Dendritic cell treated with granulocyte-macrophage colony-stimulating factor and Interleukin-4, amounts not matched to agents 40 ng/mL and 50 ng/mL, for 4 days (primary cell): ENCODE results near the gene TIMM17B.
"Not testable (repeated sequence)": the region's sequence is repeated elsewhere in the genome, so short reads cannot be mapped to it uniquely, and the experiment has no call there.

Experiments used
- H3K27ac Mint-ChIP-seq: one replicate; pipeline ENCODE4 v1.8.0; 2022; ENCODE audit warnings: mild to moderate bottlenecking, mixed read lengths
- H3K27me3 Mint-ChIP-seq: one replicate; pipeline ENCODE4 v1.8.0; 2022; ENCODE audit warnings: mild to moderate bottlenecking, mixed read lengths
- H3K36me3 Mint-ChIP-seq: one replicate; pipeline ENCODE4 v1.8.0; 2022; ENCODE audit warnings: low read depth, mixed read lengths
- H3K4me1 Mint-ChIP-seq: one replicate; pipeline ENCODE4 v1.8.0; 2022; ENCODE audit warnings: low read depth, mixed read lengths
- H3K4me3 Mint-ChIP-seq: one replicate; pipeline ENCODE4 v1.8.0; 2022; ENCODE audit warnings: mild to moderate bottlenecking, moderate library complexity, mixed read lengths
- H3K9me3 Mint-ChIP-seq: one replicate; pipeline ENCODE4 v1.8.0; 2022; ENCODE audit warnings: mixed read lengths
- intact Hi-C: fragments of 100-400 bp; cut with micrococcal nuclease; formaldehyde crosslinking; loops from one replicate; pipeline ENCODE4 v1.15.0; 2022

The TIMM17B gene

GRCh38 chrX:48897157-48897624 lies 377 bp downstream of the TIMM17B start:
- Mint-ChIP-seq H3K36me3 (peaks cover 57% of the 10 kb centered on the region), H3K27ac (peak overlapping the region; percentile 96), H3K4me3 (peak overlapping the region; percentile 84), H3K9me3 (no peaks in the 10 kb centered on the region), H3K4me1 (peaks cover 27% of the 10 kb centered on the region), H3K27me3 (no peaks in the 10 kb centered on the region)
- intact Hi-C loops, result loop anchor here (2.0 to 5.0 kb wide), 3 partner anchors 60 to 214 kb away; partner anchors contain the start of genes HDAC6, OTUD5 and WAS

- no peaks in the 10 kb centered on the region for H3K27me3 Mint-ChIP-seq
- H3K4me1 Mint-ChIP-seq, result peaks cover 32% of the 10 kb centered on the region
- intact Hi-C loops, result loop anchor here (2.0 to 5.0 kb wide), 3 partner anchors 61 to 214 kb away; partner anchors contain the start of genes HDAC6, OTUD5 and WAS
- H3K4me3 Mint-ChIP-seq, result peak overlapping the region; percentile 84
- H3K9me3 Mint-ChIP-seq, result no peaks in the 10 kb centered on the region
- H3K36me3 Mint-ChIP-seq, result peaks cover 51% of the 10 kb centered on the region
- peak overlapping the region; percentile 96 for H3K27ac Mint-ChIP-seq
Measured at GRCh38 chrX:48896611-48897011, 957 bp downstream of the TIMM17B start.

- Mint-ChIP-seq H3K36me3 (peaks cover 39% of the 10 kb centered on the region), H3K27me3 (peaks cover 8% of the 10 kb centered on the region), H3K4me3 (no peak overlapping the region), H3K27ac (no peak overlapping the region), H3K9me3 (no peaks in the 10 kb centered on the region), H3K4me1 (peaks cover 43% of the 10 kb centered on the region)
- intact Hi-C loops, result loop anchor here (5.0 kb wide), 2 partner anchors 62 to 93 kb away; partner anchors contain the start of genes HDAC6 and OTUD5
Measured at GRCh38 chrX:48894891-48895290, 2.7 kb downstream of the TIMM17B start.

- H3K4me3 Mint-ChIP-seq, result no peak overlapping the region
- intact Hi-C loops, result no loop called here
- H3K4me1 Mint-ChIP-seq, result peaks cover 43% of the 10 kb centered on the region
- no peaks in the 10 kb centered on the region for H3K9me3 Mint-ChIP-seq
- H3K36me3 Mint-ChIP-seq, result peaks cover 39% of the 10 kb centered on the region
- peaks cover 8% of the 10 kb centered on the region for H3K27me3 Mint-ChIP-seq
- H3K27ac Mint-ChIP-seq, result no peak overlapping the region
Measured at GRCh38 chrX:48893556-48894348, 3.8 kb downstream of the TIMM17B start.

GRCh38 chrX:48892896-48893295 lies 4.7 kb downstream of the TIMM17B start:
- Mint-ChIP-seq H3K36me3 (peaks cover 34% of the 10 kb centered on the region), H3K27ac (no peak overlapping the region), H3K27me3 (peaks cover 8% of the 10 kb centered on the region), H3K4me1 (peaks cover 38% of the 10 kb centered on the region), H3K4me3 (no peak overlapping the region), H3K9me3 (no peaks in the 10 kb centered on the region)
- intact Hi-C loops, result no loop called here

DNA sequence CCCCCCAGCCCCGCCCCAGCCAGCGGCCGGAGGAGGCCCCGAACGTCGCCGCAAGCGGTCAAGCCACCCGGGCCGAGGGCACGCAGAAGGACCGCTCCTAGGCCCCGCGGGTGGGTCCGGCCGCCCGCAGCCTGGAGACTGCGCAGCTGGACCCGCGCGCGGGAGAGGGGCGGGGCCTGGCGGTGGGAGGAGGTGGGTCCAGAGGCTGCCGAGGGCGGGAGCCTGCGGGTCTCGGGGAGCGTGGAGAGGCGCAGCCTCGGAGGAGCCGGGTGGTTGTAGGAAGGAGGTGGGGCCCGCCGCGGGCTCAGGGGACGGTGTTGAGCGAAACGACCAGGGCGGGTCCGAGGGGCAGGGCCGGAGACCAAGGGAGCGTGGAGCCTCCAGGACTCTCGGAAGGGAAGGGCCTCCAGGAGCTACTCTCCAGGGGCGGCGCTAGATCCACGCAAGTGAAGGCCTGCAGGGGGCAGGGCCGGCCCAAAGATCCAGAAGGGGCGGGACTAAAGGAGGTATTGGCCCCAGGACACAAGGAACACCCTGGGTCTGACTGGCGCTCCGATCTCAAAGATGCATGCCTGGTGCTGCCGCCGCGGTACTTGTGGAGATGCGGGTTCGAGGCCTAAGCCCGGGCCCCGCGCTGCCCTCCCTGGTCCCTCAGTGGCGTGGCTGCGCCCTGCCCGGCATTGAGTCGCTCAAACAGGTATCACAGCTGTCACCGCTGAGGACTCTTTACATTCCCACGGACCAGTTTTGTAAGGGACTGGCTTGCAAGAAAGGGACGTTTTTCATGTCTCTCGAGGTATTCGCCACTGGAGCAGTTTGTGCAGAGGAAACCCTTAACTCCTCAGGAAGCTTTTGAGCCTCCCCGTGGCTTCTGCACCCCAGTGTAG lies 5.9 kb downstream of the TIMM17B start:
- intact Hi-C loops, result no loop called here
- Mint-ChIP-seq H3K36me3 (peaks cover 24% of the 10 kb centered on the region), H3K27me3 (peaks cover 8% of the 10 kb centered on the region), H3K9me3 (no peaks in the 10 kb centered on the region), H3K27ac (peak overlapping the region; percentile 12), H3K4me3 (peak overlapping the region; percentile 79), H3K4me1 (peaks cover 38% of the 10 kb centered on the region)

- Mint-ChIP-seq H3K9me3 (no peaks in the 10 kb centered on the region), H3K4me1 (peaks cover 38% of the 10 kb centered on the region), H3K27ac (peak overlapping the region; percentile 12), H3K4me3 (peak overlapping the region; percentile 79), H3K27me3 (peaks cover 8% of the 10 kb centered on the region), H3K36me3 (peaks cover 24% of the 10 kb centered on the region)
- intact Hi-C loops, result no loop called here
Measured at GRCh38 chrX:48890934-48891401, 6.6 kb downstream of the TIMM17B start.

GRCh38 chrX:48890296-48890925 lies 7.2 kb downstream of the TIMM17B start:
- intact Hi-C loops, result no loop called here

GRCh38 chrX:48886586-48886985 lies 11.0 kb downstream of the TIMM17B start:
- H3K4me3 Mint-ChIP-seq, H3K27ac Mint-ChIP-seq, intact Hi-C loops: not testable (repeated sequence)

More at GRCh38 chrX:48890296-48890925, 7.2 kb downstream of the TIMM17B start:
- H3K4me1 Mint-ChIP-seq, result peaks cover 36% of the 10 kb centered on the region
- peak overlapping the region; percentile 12 for H3K27ac Mint-ChIP-seq
- H3K9me3 Mint-ChIP-seq, result no peaks in the 10 kb centered on the region
- peak overlapping the region; percentile 79 for H3K4me3 Mint-ChIP-seq
- peaks cover 8% of the 10 kb centered on the region for H3K27me3 Mint-ChIP-seq
- H3K36me3 Mint-ChIP-seq, result peaks cover 21% of the 10 kb centered on the region

GRCh38 chrX:48883729-48884128 lies 13.8 kb downstream of the TIMM17B start:
- H3K4me1 Mint-ChIP-seq, result no peaks in the 10 kb centered on the region
- H3K9me3 Mint-ChIP-seq, result no peaks in the 10 kb centered on the region
- peaks cover 3% of the 10 kb centered on the region for H3K27me3 Mint-ChIP-seq
- H3K4me3 Mint-ChIP-seq, result no peak overlapping the region
- no peak overlapping the region for H3K27ac Mint-ChIP-seq
- intact Hi-C loops, result no loop called here
- H3K36me3 Mint-ChIP-seq, result no peaks in the 10 kb centered on the region

More at GRCh38 chrX:48886586-48886985, 11.0 kb downstream of the TIMM17B start:
- not testable (repeated sequence) for H3K36me3 Mint-ChIP-seq, H3K27me3 Mint-ChIP-seq, H3K9me3 Mint-ChIP-seq
- peaks cover 11% of the 10 kb centered on the region for H3K4me1 Mint-ChIP-seq

GRCh38 chrX:48876944-48877343 lies 20.6 kb downstream of the TIMM17B start:
- intact Hi-C loops, H3K36me3 Mint-ChIP-seq, H3K4me1 Mint-ChIP-seq, H3K4me3 Mint-ChIP-seq, H3K27me3 Mint-ChIP-seq, H3K9me3 Mint-ChIP-seq, H3K27ac Mint-ChIP-seq: not testable (repeated sequence)

DNA sequence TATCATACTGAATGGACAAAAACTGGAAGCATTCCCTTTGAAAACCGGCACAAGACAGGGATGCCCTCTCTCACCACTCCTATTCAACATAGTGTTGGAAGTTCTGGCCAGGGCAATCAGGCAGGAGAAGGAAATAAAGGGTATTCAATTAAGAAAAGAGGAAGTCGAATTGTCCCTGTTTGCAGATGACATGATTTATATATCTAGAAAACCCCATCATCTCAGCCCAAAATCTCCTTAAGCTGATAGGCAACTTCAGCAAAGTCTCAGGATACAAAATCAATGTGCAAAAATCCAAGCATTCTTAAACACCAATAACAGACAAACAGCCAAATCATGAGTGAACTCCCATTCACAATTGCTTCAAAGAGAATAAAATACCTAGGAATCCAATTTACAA lies 25.6 kb downstream of the TIMM17B start:
- H3K27me3 Mint-ChIP-seq, H3K4me3 Mint-ChIP-seq, H3K9me3 Mint-ChIP-seq, intact Hi-C loops, H3K27ac Mint-ChIP-seq, H3K36me3 Mint-ChIP-seq: not testable (repeated sequence)
- peaks cover 10% of the 10 kb centered on the region for H3K4me1 Mint-ChIP-seq

- H3K9me3 Mint-ChIP-seq, result no peaks in the 10 kb centered on the region
- no peaks in the 10 kb centered on the region for H3K36me3 Mint-ChIP-seq
- H3K4me3 Mint-ChIP-seq, result no peak overlapping the region
- intact Hi-C loops, result no loop called here
- no peak overlapping the region for H3K27ac Mint-ChIP-seq
- H3K27me3 Mint-ChIP-seq, result no peaks in the 10 kb centered on the region
- peaks cover 19% of the 10 kb centered on the region for H3K4me1 Mint-ChIP-seq
Measured at GRCh38 chrX:48864210-48864609, 33.4 kb downstream of the TIMM17B start.
